GM19455 (cell line): ENCODE data around the gene KRTAP5-8.
"Not testable (repeated sequence)": the region's sequence is repeated elsewhere in the genome, so short reads cannot be mapped to it uniquely, and the experiment has no call there.

Source experiments
- ATAC-seq: cut with Tn5 transposase; IDR thresholded peaks from one replicate; pipeline ENCODE4 v1.9.1; 2021; ENCODE audit not compliant: unreplicated experiment

The KRTAP5-8 gene

GRCh38 chr11:71537977-71538665 lies at the start of gene KRTAP5-8:
KRTAP5-8 (plus strand) TSS chr11:71538025; CDS start chr11:71538056, 31 bp downstream.
- ATAC-seq, result not testable (repeated sequence)

- no peak for ATAC-seq
Observed at GRCh38 chr11:71488681-71489270, 49.0 kb upstream of the KRTAP5-8 start.

DNA sequence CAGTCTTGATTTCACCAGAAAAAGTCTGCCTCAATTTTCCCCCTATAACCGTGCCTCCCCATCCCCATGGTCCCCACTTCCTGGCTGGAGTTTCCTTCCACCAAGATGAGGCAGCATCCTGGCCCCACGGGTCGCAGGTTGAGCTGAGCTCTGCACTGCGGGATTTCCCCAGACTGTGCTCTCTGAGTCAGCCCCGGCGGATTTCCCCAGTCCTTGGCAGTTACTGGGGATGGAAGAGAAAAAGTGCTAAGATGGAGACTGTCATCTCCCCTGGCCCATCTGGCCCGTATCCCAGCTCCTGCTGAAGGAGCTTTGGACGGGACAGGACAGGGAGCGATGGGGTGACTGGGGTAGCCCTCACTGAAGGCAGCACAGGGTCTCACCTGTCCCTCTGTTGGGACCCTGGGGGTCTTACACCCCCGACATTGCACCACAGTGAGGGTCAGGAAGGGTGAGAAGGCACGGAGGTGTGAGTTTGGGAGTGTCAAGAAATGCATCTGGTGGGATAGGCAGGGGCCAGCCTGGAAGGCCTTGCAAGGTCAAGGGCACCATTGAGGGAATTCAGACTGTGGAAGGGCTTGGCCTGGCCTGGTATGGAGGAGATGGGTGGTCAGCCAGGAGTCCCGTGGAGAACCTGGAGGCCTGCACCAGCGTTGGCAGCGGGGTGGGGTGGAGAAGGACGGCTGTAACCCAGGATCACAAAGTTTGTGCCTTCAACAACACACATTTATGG lies 48.3 kb upstream of the KRTAP5-8 start:
- no peak for ATAC-seq

GRCh38 chr11:71490044-71490730 lies 47.6 kb upstream of the KRTAP5-8 start:
- no peak for ATAC-seq

DNA sequence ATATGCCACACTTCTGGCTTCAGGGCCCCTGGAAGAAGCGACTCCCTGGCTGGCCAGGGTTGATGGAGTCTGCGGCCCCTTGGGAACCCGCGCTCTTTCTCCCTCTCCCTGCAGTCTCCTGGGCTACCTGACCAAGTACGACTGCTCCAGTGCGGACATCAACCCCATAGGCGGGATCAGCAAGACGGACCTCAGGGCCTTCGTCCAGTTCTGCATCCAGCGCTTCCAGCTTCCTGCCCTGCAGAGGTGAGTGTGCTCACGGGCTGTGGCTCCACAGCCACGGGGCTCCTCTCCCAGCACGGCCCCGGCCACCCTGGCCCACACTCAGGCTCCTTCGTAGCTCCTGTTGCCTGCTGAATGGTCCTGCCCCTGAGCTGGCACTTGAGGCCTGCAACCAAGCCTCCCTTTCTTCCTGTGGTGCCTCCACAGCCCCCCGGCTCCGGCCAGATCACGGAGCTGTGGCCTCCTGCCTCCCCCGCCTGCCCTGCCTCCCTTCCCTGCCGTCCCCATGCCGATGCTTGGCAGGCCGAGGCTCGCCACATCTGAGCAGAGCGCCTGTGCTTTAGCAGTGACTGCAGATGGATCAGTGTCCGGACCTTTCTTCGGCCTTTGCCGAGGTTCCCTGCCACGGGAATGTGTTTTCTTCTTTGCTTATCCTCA lies 47.0 kb upstream of the KRTAP5-8 start:
- ATAC-seq, result no peak

GRCh38 chr11:71491531-71491930 lies 46.3 kb upstream of the KRTAP5-8 start:
- no peak for ATAC-seq

DNA sequence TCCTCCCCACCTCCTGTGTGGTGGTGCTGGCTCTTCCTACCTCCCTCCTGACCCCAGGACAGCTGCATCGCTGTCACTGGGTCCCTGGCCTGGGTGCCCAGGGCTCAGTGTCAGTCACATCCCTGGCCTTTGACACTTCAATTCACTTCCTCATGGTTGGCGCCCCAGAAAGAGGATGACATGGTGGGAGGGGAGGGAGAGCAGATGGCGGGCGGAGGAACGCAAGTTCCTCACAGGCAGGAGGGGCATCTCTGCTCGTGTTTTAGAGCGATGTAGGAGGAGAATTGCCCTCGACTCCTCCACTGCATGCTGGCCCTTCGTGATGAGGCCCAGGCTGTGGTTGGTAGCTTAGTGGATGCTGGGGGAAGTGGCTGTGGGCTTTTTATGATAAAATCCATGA lies 45.9 kb upstream of the KRTAP5-8 start:
- no peak for ATAC-seq

GRCh38 chr11:71495286-71496230 lies 42.3 kb upstream of the KRTAP5-8 start:
- no peak for ATAC-seq

DNA sequence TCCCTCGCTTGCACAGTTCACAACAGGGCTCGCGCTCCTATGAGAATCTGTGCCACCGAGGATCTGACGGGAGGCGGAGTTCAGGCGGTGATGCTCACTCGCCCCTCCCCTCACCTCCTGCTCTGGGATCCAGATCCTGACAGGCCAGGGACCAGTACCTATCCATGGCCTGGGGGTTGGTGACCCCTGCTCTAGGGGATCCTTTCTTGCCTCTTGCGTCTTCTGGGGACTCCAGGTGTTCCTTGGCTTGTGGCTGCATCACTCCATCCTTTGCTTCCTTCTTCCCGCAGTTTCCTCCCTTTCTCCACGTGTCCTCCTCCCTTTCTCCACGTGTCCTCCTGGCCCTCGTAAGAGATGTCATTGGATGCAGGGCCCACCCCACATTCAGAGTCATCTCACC lies 41.4 kb upstream of the KRTAP5-8 start:
- ATAC-seq, result no peak

DNA sequence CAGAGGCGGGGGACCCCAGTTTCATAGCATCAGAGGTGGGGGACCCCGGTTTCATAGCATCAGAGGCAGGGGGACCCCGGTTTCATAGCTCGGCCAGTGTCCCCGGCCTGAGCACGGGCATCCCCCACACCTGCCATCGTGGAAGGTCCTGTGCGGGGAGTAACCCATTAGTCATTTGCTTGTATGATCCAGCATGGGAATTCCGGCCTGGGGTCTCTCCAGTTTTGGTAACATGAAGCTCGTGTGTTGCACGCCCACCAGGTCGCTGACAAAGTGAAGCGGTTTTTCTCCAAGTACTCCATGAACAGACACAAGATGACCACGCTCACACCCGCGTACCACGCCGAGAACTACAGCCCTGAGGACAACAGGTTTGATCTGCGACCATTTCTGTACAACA lies 39.7 kb upstream of the KRTAP5-8 start:
- ATAC-seq, result no peak

DNA sequence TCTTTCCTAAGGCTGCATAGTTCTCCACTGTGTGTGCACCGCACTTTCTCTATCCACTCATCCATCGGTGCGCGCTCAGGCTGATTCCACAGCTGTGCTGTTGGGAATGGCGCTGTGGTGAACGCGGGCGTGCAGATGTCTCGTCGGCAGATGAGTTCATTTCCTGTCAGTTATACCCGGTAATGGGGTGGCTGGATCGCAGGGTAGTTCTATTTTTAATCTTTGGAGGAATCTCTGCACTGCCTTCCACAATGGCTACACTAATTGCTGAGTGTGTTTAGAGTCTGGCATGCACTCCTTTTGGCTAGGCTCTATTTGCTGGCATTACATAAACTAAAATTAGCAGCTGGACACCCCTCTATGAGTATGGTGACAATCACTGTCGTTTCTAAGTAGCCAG lies 38.7 kb upstream of the KRTAP5-8 start:
- no peak for ATAC-seq

DNA sequence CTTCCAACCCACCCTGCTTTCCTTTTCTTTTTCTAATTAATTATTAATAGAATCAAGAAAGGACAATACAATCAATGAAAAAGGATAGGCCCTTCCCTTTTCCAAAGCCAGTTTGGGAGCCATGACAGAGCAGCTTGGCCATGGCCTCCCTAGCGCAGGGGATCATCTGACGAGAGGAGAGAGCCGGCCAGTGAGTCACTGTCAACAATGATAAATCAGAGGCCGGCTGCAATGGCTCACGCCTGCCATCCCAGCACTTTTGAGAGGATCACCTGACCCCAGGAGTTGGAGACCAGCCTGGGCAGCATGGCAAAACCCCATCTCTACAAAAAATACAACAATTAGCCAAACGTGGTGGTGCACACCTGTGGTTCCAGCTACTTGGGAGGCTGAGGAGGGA lies 38.3 kb upstream of the KRTAP5-8 start:
- ATAC-seq, result no peak

DNA sequence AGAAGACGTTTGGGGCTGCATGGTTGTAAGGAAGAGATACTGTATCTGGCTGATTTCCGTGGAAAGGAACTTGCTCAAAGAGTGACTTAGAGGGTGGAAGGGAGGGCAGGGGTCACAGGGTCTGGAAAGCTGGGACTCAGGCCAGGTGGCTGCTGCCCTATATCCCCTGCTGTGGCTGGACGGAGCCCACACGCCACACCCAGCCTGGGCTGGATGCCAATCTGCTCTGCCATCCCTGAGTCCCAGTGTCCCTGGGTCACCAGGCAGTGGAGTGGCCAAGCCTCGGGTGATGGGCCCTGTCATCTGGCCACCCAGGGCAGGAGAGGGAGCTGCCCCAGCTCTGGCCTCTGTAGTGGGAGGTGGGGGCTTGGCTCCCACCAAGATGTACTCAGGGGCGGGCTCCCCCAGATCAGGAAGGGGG lies 37.2 kb upstream of the KRTAP5-8 start:
- no peak for ATAC-seq

- ATAC-seq, result no peak
Observed at GRCh38 chr11:71501071-71501985, 36.5 kb upstream of the KRTAP5-8 start.

DNA sequence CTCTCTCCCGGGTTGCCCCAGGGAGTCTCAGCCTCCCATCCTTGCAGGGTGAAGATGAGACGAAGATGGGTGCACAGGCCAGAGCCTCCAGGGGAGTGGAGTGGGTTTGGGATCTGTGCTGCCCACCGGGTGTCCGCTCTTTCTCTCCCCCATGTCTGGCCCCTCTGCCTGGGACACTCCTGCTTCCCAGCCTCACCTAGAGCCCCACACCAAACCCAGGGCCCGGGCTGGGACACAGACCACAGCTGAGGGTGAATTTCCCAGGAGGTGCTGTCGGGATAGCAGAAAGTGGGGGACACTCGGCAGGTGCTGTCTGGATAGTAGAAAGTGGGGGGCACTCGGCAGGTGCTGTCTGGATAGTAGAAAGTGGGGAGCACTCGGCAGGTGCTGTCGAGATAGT lies 35.8 kb upstream of the KRTAP5-8 start:
- ATAC-seq, result no peak

DNA sequence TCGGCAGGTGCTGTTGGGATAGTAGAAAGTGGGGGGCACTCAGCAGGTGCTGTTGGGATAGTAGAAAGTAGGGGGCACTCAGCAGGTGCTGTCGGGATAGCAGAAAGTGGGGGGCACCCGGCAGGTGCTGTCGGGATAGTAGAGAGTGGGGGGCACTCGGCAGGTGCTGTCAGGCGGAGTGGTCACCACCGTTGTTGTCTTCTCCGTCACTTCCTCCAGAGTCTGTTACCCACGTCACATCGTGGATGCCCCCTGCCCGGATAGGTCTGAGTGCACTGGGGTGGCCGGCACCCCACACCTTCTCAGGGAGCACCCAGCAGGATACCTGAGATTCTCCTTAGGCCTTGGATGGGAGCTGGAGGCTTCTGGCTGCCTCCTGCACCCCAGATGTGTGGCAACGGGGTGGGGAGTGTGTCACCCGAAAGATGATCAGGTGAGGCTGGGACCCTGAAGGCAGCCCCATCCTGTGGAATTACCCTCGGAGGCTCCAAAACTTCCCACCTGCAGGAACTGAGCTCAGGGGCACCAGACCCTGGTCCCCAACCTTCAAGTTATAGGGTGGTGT lies 34.9 kb upstream of the KRTAP5-8 start:
- ATAC-seq, result no peak

GRCh38 chr11:71504531-71504930 lies 33.3 kb upstream of the KRTAP5-8 start:
- no peak for ATAC-seq

- no peak for ATAC-seq
Observed at GRCh38 chr11:71505001-71505400, 32.8 kb upstream of the KRTAP5-8 start.

DNA sequence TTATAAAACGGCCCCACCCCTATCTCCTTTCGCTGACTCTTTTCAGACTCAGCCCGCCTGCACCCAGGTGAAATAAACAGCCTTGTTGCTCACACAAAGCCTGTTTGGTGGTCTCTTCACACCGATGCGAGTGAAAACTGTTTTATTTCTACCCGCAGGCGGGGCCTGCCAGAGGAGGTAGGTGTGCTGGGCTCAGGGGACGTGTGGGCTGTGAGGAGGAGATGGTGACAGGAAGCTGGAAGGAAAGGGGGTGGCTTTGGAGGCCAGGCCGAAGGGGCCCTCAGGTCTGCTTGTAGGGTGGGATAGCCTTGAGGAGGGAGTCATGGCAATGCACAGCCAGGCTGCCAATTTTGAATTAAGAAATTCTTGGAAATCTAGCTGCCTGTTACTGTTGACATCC lies 32.0 kb upstream of the KRTAP5-8 start:
- ATAC-seq, result no peak
